Stimulated activated memory B cell treated with anti-CD40 and anti-IgM and Interleukin-4, amounts not matched to agents 10 μg/mL and 1 μg/mL and 100 μg/mL, for 72 hours (primary cell): ENCODE measurements around the gene RASSF8.

Experiments
- ATAC-seq: fragments of 150-1000 bp; cut with Tn5 transposase; 2 replicates; pipeline ENCODE4 v1.10.0; 2021
- H3K27ac Mint-ChIP-seq: one replicate; pipeline ENCODE4 v1.8.0; 2022; ENCODE audit warnings: mild to moderate bottlenecking, mixed read lengths
- H3K27me3 Mint-ChIP-seq: one replicate; pipeline ENCODE4 v1.8.0; 2022; ENCODE audit warnings: mixed read lengths
- H3K36me3 Mint-ChIP-seq: one replicate; pipeline ENCODE4 v1.8.0; 2022; ENCODE audit warnings: mixed read lengths
- H3K4me1 Mint-ChIP-seq: one replicate; pipeline ENCODE4 v1.8.0; 2022; ENCODE audit warnings: mixed read lengths
- H3K4me3 Mint-ChIP-seq: one replicate; pipeline ENCODE4 v1.8.0; 2022; ENCODE audit warnings: mild to moderate bottlenecking, moderate library complexity, mixed read lengths
- H3K9me3 Mint-ChIP-seq: one replicate; pipeline ENCODE4 v1.8.0; 2022; ENCODE audit warnings: mixed read lengths

RASSF8 gene

DNA sequence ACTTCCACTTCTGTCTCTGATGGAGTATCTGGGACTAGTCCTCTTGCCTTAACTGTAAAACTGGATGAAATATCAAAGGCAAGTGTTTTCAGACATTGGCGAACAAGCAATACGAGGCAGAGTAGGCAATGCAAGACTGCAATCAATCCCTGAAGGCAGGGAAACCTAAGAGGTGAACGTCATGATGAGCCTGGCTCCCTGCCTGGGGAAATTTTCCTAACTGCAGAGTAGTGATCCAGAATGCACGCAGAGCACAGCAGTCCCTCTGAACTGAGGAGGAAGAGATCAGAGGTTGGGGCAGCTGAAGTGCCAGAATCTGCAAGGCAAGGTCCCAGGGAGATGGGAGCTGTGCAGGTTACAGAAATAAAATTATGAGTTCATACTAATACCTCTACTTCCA lies 147.9 kb downstream of the RASSF8 start:
- Mint-ChIP-seq H3K9me3 (no peaks in the 10 kb centered on the region), H3K4me1 (no peaks in the 10 kb centered on the region), H3K4me3 (no peak overlapping the region), H3K27me3 (no peaks in the 10 kb centered on the region), H3K27ac (no peak overlapping the region), H3K36me3 (no peaks in the 10 kb centered on the region)
- no peak for ATAC-seq

GRCh38 chr12:26108915-26109314 lies 150.4 kb downstream of the RASSF8 start:
- H3K9me3 Mint-ChIP-seq: no peaks in the 10 kb centered on the region
- no peak overlapping the region for H3K4me3 Mint-ChIP-seq
- no peak for ATAC-seq
- H3K27ac Mint-ChIP-seq: peak overlapping the region; percentile 5
- H3K27me3 Mint-ChIP-seq: no peaks in the 10 kb centered on the region
- no peaks in the 10 kb centered on the region for H3K36me3 Mint-ChIP-seq
- H3K4me1 Mint-ChIP-seq: peaks cover 18% of the 10 kb centered on the region

GRCh38 chr12:26109343-26109881 lies 150.9 kb downstream of the RASSF8 start:
- peaks cover 22% of the 10 kb centered on the region for H3K4me1 Mint-ChIP-seq
- no peaks in the 10 kb centered on the region for H3K36me3 Mint-ChIP-seq
- peak overlapping the region; percentile 5 for H3K27ac Mint-ChIP-seq
- H3K27me3 Mint-ChIP-seq: no peaks in the 10 kb centered on the region
- ATAC-seq: no peak
- no peaks in the 10 kb centered on the region for H3K9me3 Mint-ChIP-seq
- no peak overlapping the region for H3K4me3 Mint-ChIP-seq

- Mint-ChIP-seq H3K27ac (no peak overlapping the region), H3K4me1 (peaks cover 37% of the 10 kb centered on the region), H3K4me3 (no peak overlapping the region), H3K27me3 (no peaks in the 10 kb centered on the region), H3K9me3 (no peaks in the 10 kb centered on the region), H3K36me3 (no peaks in the 10 kb centered on the region)
- no peak for ATAC-seq
These were observed 153.8 kb downstream of the RASSF8 start for GRCh38 chr12:26112232-26112631.

- peak overlapping the region; percentile 2 for H3K4me3 Mint-ChIP-seq
- no peaks in the 10 kb centered on the region for H3K9me3 Mint-ChIP-seq
- no peaks in the 10 kb centered on the region for H3K27me3 Mint-ChIP-seq
- peaks cover 42% of the 10 kb centered on the region for H3K4me1 Mint-ChIP-seq
- H3K36me3 Mint-ChIP-seq: no peaks in the 10 kb centered on the region
- ATAC-seq: no peak
- H3K27ac Mint-ChIP-seq: peak overlapping the region; percentile 92
These were observed 154.2 kb downstream of the RASSF8 start for GRCh38 chr12:26112703-26113147.

DNA sequence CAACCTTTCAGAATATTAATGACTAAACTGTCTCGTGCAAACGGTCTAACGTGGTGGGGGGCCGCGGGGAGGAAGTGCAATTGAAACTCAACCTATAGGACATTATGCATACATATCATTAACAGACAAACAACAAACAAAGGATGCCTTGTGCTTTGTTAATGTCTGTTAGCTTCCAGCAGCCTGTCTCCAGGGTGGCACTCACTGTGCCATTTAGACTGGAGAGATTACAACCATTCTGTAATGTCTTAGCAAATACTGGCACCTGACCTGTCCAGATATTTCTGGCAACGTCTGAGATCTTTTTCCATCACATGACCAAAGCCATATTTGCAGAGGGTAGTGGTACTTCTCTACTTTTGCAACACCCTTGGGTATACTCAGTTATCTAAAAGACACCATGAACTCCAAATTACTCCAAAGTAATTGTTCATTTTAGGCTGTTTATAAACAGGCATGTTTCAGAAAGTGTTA lies 154.7 kb downstream of the RASSF8 start:
- Mint-ChIP-seq H3K36me3 (no peaks in the 10 kb centered on the region), H3K27ac (peak overlapping the region; percentile 92), H3K9me3 (no peaks in the 10 kb centered on the region), H3K4me3 (peak overlapping the region; percentile 89), H3K4me1 (peaks cover 47% of the 10 kb centered on the region), H3K27me3 (no peaks in the 10 kb centered on the region)
- ATAC-seq: no peak

GRCh38 chr12:26113853-26114719 lies 155.6 kb downstream of the RASSF8 start:
- Mint-ChIP-seq H3K4me1 (peaks cover 52% of the 10 kb centered on the region), H3K27me3 (no peaks in the 10 kb centered on the region), H3K9me3 (no peaks in the 10 kb centered on the region), H3K4me3 (peak overlapping the region; percentile 89), H3K36me3 (no peaks in the 10 kb centered on the region), H3K27ac (peak overlapping the region; percentile 92)
- peak; percentile 92 for ATAC-seq

- Mint-ChIP-seq H3K4me1 (peaks cover 60% of the 10 kb centered on the region), H3K36me3 (no peaks in the 10 kb centered on the region), H3K27ac (peak overlapping the region; percentile 92), H3K27me3 (no peaks in the 10 kb centered on the region), H3K4me3 (peak overlapping the region; percentile 83), H3K9me3 (no peaks in the 10 kb centered on the region)
- ATAC-seq: no peak
These were observed 156.4 kb downstream of the RASSF8 start for GRCh38 chr12:26114720-26115401.

DNA sequence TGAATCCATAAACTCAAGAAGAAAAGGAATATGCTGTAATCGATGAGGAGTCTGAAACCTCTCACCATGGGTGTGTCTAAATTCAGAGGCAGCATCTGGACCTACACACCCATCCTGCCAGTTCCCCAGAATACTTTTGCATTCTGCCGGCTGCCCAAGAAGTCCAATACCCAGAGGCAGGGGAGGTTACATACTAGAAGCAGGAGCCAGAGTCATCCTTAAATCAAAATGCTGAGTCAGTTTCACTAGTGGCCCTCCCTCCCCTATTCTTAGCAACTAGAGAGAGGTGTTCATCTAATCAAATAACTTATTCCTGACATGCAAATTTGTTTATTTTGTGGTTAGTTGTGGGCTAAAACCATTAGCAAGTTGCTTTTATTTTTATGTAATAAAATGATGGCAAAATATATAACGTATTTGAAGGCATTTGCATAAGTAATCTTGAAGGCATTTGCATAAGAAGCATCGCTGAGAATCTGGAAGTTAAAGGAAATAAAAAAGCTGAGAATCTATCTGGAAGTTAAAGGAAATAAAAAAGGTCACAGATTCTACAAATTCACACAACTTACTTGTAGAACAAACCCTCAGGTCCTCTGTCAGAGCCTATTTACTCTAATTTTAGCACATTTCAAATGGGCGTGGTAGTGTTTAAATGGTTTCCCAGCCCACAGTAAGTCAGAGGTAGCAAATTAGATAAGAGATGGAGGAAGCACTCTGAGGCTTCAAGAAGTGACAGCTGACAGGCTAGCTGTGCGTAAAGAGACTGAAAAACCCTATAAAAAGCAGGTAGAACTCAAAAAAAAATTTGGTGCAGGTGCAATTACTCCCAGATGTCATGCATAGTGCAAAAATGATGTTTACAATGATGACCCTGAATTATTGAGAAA lies 158.6 kb downstream of the RASSF8 start:
- H3K4me1 Mint-ChIP-seq: peaks cover 74% of the 10 kb centered on the region
- peak overlapping the region; percentile 71 for H3K27ac Mint-ChIP-seq

GRCh38 chr12:26118308-26118707 lies 159.8 kb downstream of the RASSF8 start:
- H3K27ac Mint-ChIP-seq: peak overlapping the region; percentile 28
- H3K9me3 Mint-ChIP-seq: no peaks in the 10 kb centered on the region
- no peak for ATAC-seq
- no peaks in the 10 kb centered on the region for H3K36me3 Mint-ChIP-seq
- peak overlapping the region; percentile 38 for H3K4me3 Mint-ChIP-seq
- H3K27me3 Mint-ChIP-seq: no peaks in the 10 kb centered on the region
- peaks cover 68% of the 10 kb centered on the region for H3K4me1 Mint-ChIP-seq

More for the DNA sequence above, 158.6 kb downstream of the RASSF8 start:
- ATAC-seq: no peak
- no peaks in the 10 kb centered on the region for H3K36me3 Mint-ChIP-seq
- H3K9me3 Mint-ChIP-seq: no peaks in the 10 kb centered on the region
- H3K4me3 Mint-ChIP-seq: peak overlapping the region; percentile 53
- H3K27me3 Mint-ChIP-seq: no peaks in the 10 kb centered on the region

GRCh38 chr12:26119391-26119989 lies 161.0 kb downstream of the RASSF8 start:
- Mint-ChIP-seq H3K9me3 (no peaks in the 10 kb centered on the region), H3K27me3 (no peaks in the 10 kb centered on the region), H3K27ac (peak overlapping the region; percentile 33), H3K4me3 (no peak overlapping the region), H3K36me3 (no peaks in the 10 kb centered on the region), H3K4me1 (peaks cover 63% of the 10 kb centered on the region)
- ATAC-seq: no peak

- Mint-ChIP-seq H3K4me3 (no peak overlapping the region), H3K36me3 (no peaks in the 10 kb centered on the region), H3K9me3 (no peaks in the 10 kb centered on the region), H3K27me3 (no peaks in the 10 kb centered on the region), H3K27ac (peak overlapping the region; percentile 90), H3K4me1 (peaks cover 71% of the 10 kb centered on the region)
- ATAC-seq: no peak
These were observed 162.2 kb downstream of the RASSF8 start for GRCh38 chr12:26120561-26121274.

DNA sequence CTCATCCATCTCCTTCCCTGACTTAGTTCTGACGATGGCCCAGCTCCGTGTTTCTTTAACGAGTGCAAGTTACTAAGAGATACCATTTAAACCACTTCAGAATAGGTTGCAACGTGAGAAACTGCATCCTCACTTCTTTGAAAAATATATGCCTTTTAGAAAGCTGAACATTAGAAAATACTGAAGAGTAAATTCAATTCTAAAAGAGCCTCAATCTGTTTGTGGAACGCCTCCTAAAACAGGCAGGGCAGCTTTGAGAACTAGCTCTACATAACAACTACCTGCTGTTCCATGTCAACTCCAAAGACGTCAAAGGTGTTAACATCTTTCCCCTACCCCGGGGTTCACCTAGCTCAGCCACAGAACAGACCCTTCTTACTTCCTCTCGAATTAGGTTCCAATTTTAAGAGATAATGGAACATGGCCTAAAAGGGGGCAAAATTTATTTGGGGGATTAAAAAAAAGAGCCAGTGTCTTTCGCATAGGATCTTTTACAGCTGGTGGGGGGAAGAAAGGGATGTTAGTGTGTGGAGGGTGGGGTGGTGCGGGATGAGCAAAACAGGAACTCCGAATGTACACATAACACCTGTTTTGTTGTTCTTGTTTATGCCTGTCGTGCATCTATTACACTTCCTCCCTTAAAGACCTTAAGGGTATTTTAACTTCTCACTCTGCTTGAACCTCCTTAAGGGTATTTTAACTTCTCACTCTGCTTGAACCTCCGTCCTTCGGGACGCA lies 163.0 kb downstream of the RASSF8 start:
- Mint-ChIP-seq H3K9me3 (no peaks in the 10 kb centered on the region), H3K27ac (peak overlapping the region; percentile 90), H3K4me3 (peak overlapping the region; percentile 92), H3K27me3 (no peaks in the 10 kb centered on the region), H3K4me1 (peaks cover 71% of the 10 kb centered on the region), H3K36me3 (no peaks in the 10 kb centered on the region)
- no peak for ATAC-seq
